Calu3 (cell line): ENCODE measurements around the gene ADIPOR2. TPM values are rescaled to one million over a fixed set of nuclear protein-coding genes. Genes with fewer than 3 reads are reported as not detected.
A peak's percentile ranks its signal among the peaks of the same experiment; 100 is the strongest.

Experiments used
- BruUV-seq: library from RNA; stranded (reverse); fragments of 400-500 nt; replicated peaks from 2 replicates; lab custom pipeline; 2021; lab: Mats Ljungman, UMichigan
- CTCF ChIA-PET: fragments of 300-600 bp; sonication (Branson Sonifier 250); formaldehyde crosslinking; loops from one replicate; lab custom pipeline; 2022; ENCODE audit warnings: antibody characterized with exemption; lab: Charles Lee
- DNase-seq: peaks from one replicate; pipeline ENCODE4 v3.0.0; 2022
- H3K27ac Mint-ChIP-seq: one replicate; pipeline ENCODE4 v1.8.0; 2022; ENCODE audit warnings: mixed read lengths; ENCODE audit not compliant: unreplicated experiment
- H3K27me3 Mint-ChIP-seq: one replicate; pipeline ENCODE4 v1.8.0; 2022; ENCODE audit warnings: mixed read lengths; ENCODE audit not compliant: unreplicated experiment
- H3K36me3 Mint-ChIP-seq: one replicate; pipeline ENCODE4 v1.8.0; 2022; ENCODE audit warnings: mild to moderate bottlenecking, moderate library complexity, mixed read lengths; ENCODE audit not compliant: insufficient read depth, unreplicated experiment
- H3K4me1 Mint-ChIP-seq: one replicate; pipeline ENCODE4 v1.8.0; 2022; ENCODE audit warnings: mild to moderate bottlenecking, low read depth, mixed read lengths; ENCODE audit not compliant: unreplicated experiment
- H3K4me3 Mint-ChIP-seq: one replicate; pipeline ENCODE4 v1.8.0; 2022; ENCODE audit warnings: mild to moderate bottlenecking, low read depth, moderate library complexity, mixed read lengths; ENCODE audit not compliant: unreplicated experiment
- H3K9me3 Mint-ChIP-seq: one replicate; pipeline ENCODE4 v1.8.0; 2022; ENCODE audit warnings: low read depth, mixed read lengths; ENCODE audit not compliant: unreplicated experiment
- intact Hi-C: fragments of 100-400 bp; cut with micrococcal nuclease; formaldehyde crosslinking; loops from one replicate; pipeline ENCODE4 v1.10.0; 2022; ENCODE audit not compliant: unreplicated experiment
- total RNA-seq: library from RNA; stranded (reverse); gene quantifications from 2 replicates; pipeline ENCODE4 v1.2.3, GENCODE V29; 2022
- TF ChIP-seq, protein P1 (sequence below): fragments of 200-600 bp; IDR thresholded peaks from one replicate; pipeline ENCODE4 v1.8.0; 2022; ENCODE audit warnings: antibody characterized with exemption; ENCODE audit not compliant: unreplicated experiment

ADIPOR2 gene
- total RNA-seq, 1 experiment from 2014 or later, result 90.3 TPM

DNA sequence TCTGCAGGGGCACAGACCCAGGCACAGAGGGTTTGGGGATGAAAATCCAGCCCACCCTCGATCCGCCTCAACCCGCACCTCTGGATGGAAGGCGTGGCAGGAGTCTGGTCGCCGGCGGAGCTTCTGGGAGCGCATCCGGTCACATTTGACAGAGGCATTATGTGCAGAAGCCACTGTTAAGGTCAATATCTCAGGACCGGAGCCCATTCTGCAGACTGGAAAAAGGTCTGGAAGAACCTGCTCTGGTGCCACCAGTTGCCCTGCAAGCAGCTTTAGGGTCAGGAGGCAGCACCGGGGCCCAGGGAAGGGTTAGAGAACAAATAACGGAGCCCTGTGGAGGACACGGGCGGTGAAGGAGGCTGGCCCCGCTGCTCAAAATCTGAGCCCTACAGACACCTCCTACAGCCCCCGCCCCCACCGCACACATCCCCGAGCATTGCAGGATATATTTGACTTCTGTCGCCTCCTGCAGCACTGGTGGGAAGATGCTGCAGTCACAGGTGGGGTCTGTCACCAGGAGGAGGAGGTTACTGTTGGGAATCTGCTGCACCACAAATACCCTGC is 104.4 kb downstream of the ADIPOR2 start:
- CTCF ChIA-PET, result interaction anchor here (1.6 to 3.1 kb wide), 2 partner anchors 142 to 145 kb away, joined by 5 to 23 read pairs; no protein-coding TSS in a partner anchor

GRCh38 chr12:1795785-1796514 is 105.1 kb downstream of the ADIPOR2 start:
- Mint-ChIP-seq H3K27ac (peak overlapping the region; percentile 8), H3K4me3 (peak overlapping the region; percentile 77), H3K36me3 (peaks cover 21% of the 10 kb centered on the region), H3K4me1 (no peaks in the 10 kb centered on the region), H3K27me3 (peaks cover 29% of the 10 kb centered on the region), H3K9me3 (no peaks in the 10 kb centered on the region)
- intact Hi-C loops, result loop anchor here (1.0 to 5.0 kb wide), 2 partner anchors 144 to 786 kb away; no protein-coding TSS in a partner anchor
- DNase-seq, result peak; percentile 95
- TF ChIP-seq, protein P1, sequence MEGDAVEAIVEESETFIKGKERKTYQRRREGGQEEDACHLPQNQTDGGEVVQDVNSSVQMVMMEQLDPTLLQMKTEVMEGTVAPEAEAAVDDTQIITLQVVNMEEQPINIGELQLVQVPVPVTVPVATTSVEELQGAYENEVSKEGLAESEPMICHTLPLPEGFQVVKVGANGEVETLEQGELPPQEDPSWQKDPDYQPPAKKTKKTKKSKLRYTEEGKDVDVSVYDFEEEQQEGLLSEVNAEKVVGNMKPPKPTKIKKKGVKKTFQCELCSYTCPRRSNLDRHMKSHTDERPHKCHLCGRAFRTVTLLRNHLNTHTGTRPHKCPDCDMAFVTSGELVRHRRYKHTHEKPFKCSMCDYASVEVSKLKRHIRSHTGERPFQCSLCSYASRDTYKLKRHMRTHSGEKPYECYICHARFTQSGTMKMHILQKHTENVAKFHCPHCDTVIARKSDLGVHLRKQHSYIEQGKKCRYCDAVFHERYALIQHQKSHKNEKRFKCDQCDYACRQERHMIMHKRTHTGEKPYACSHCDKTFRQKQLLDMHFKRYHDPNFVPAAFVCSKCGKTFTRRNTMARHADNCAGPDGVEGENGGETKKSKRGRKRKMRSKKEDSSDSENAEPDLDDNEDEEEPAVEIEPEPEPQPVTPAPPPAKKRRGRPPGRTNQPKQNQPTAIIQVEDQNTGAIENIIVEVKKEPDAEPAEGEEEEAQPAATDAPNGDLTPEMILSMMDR, result peak; percentile 96
- CTCF ChIA-PET, result interaction anchor here (0.6 to 3.1 kb wide), 3 partner anchors 143 to 777 kb away, joined by 4 to 23 read pairs (median 5); no protein-coding TSS in a partner anchor
- BruUV-seq, result no TSS peak

More for the DNA sequence above, 104.4 kb downstream of the ADIPOR2 start:
- Mint-ChIP-seq H3K4me1 (no peaks in the 10 kb centered on the region), H3K27ac (peak overlapping the region; percentile 8), H3K4me3 (peak overlapping the region; percentile 77), H3K36me3 (peaks cover 21% of the 10 kb centered on the region), H3K27me3 (peaks cover 22% of the 10 kb centered on the region), H3K9me3 (no peaks in the 10 kb centered on the region)
- intact Hi-C loops, result loop anchor here (5.0 kb wide), 1 partner anchor 787 kb away; no protein-coding TSS in a partner anchor
- BruUV-seq, result no TSS peak
- no peak for DNase-seq
- TF ChIP-seq, protein P1, result no peak

- TF ChIP-seq, protein P1, result no peak
- Mint-ChIP-seq H3K4me1 (no peaks in the 10 kb centered on the region), H3K36me3 (peaks cover 21% of the 10 kb centered on the region), H3K27me3 (peaks cover 35% of the 10 kb centered on the region), H3K9me3 (no peaks in the 10 kb centered on the region), H3K4me3 (peak overlapping the region; percentile 77), H3K27ac (peak overlapping the region; percentile 8)
- no peak for DNase-seq
- CTCF ChIA-PET, result interaction anchor here (0.6 to 3.1 kb wide), 3 partner anchors 143 to 776 kb away, joined by 4 to 23 read pairs (median 5); no protein-coding TSS in a partner anchor
- BruUV-seq, result no TSS peak
- intact Hi-C loops, result loop anchor here (1.0 to 5.0 kb wide), 2 partner anchors 144 to 786 kb away; no protein-coding TSS in a partner anchor
Observed at GRCh38 chr12:1796515-1797010, 105.7 kb downstream of the ADIPOR2 start.
